Adrenal gland (tissue), 12 donors: ENCODE data around the gene CYSRT1. TPM values are rescaled to one million over a fixed set of nuclear protein-coding genes. Genes with fewer than 3 reads are reported as not detected.

Experiments used
- DNase-seq, 7 donors: peaks; one replicate each; pipeline ENCODE4 v3.0.0-alpha.2; 2019 to 2020
- H3K27ac ChIP-seq, 5 donors: fragments of 200-600 bp; sonication (generic) in 4 of 5; 1 replicate in 3 of 5; 2 replicates in 2 of 5; pipeline versions ENCODE4 v1.5.1 to v1.8.0; 2016 to 2020; ENCODE audit warnings: mild to moderate bottlenecking in 1 of 5
- H3K27me3 ChIP-seq: fragments of 200-600 bp; 2 replicates; pipeline ENCODE4 v1.8.0; 2021
- H3K36me3 ChIP-seq, 2 donors: fragments of 200-600 bp; replicated peaks in 1 of 2; 1 replicate in 1 of 2; 2 replicates in 1 of 2; pipeline versions ENCODE4 v1.5.1 to v1.8.0; 2018 to 2022
- H3K4me1 ChIP-seq, 2 donors: fragments of 200-600 bp; replicated peaks in 1 of 2; 1 replicate in 1 of 2; 2 replicates in 1 of 2; pipeline versions ENCODE4 v1.5.1 to v1.8.0; 2018 to 2021
- H3K4me3 ChIP-seq, 4 donors: fragments of 200-600 bp; sonication (generic) in 3 of 4; one replicate each; pipeline ENCODE4 v1.5.1; 2016 to 2018
- H3K9me3 ChIP-seq, 3 donors: fragments of 200-600 bp; sonication (generic) in 1 of 3; replicated peaks in 1 of 3; 1 replicate in 2 of 3; 2 replicates in 1 of 3; pipeline versions ENCODE4 v1.5.1 to v1.8.0; 2016 to 2021
- POLR2A ChIP-seq, 2 donors: fragments of 450-650 bp; IDR thresholded peaks; one replicate each; pipeline ENCODE4 v1.6.1; 2017; ENCODE audit warnings: antibody characterized with exemption in 2 of 2, mild to moderate bottlenecking in 2 of 2, moderate library complexity in 1 of 2
- WGBS, 4 donors: extraction: QIAGEN DNeasy Blood & Tissue Kit in 2 of 4; methylation state at CpG; one replicate each; pipeline versions ENCODE4 v1.1.5 to v1.1.7; 2013 to 2017; 5-methylcytosine and 5-hydroxymethylcytosine counted together
- intact Hi-C, 2 donors: fragments of 100-400 bp; cut with DNase I; formaldehyde crosslinking; loops; one replicate each; pipeline versions ENCODE4 v1.14.1 to v1.15.0; 2022 to 2023
- polyA plus RNA-seq, 3 donors: library from polyadenylated mRNA; stranded (reverse); fragments of 200-250 nt in 2 of 3; fragments of 350-450 nt in 1 of 3; fragmentation: Illumina TruSeq in 1 of 3; extraction: RNeasy Lipid Tissue Mini Kit (QIAGEN cat#74804) in 1 of 3; gene quantifications; one replicate each; pipeline ENCODE4 v1.2.3, GENCODE V29; 2013 to 2014
- total RNA-seq, 9 donors: library from RNA; depleted of rRNA in 4 of 9; stranded (reverse); fragments of >200 nt in 4 of 9; fragments of 120-200 nt in 1 of 9; fragmentation: NEBNext Ultra II Directional in 1 of 9; extraction: Animal tissue kit (Norgen Biotek cat#: 25700) in 1 of 9; gene quantifications; one replicate each; pipeline versions ENCODE4 v1.1.0 to v1.2.4, GENCODE V29; 2013 to 2023
- TF ChIP-seq, protein P1 (sequence below), 6 experiments: fragments of 450-650 bp in 4 of 6; fragments of 200-600 bp in 2 of 6; sonication (generic) in 1 of 6; IDR thresholded peaks; 1 replicate in 5 of 6; 2 replicates in 1 of 6; pipeline versions ENCODE4 v1.5.1 to v1.8.0; 2016 to 2021; ENCODE audit warnings: antibody characterized with exemption in 6 of 6, mild to moderate bottlenecking in 2 of 6, moderate library complexity in 1 of 6
- donor health status: healthy with polysubstance abuse.
- donor health status: Bipolar disorder and iron deficiency.
- donor health status: DM: yes; HTN: yes; CAD: no.
- donor health status: DM: no; HTN: no; CAD: no.
- donor health status: DM: no; HTN: no; CAD: no.
- donor health status: DM: yes; HTN: yes; CAD: no.

CYSRT1 gene
- total and polyA plus RNA-seq, 12 donors, result 0.56 to 4.6 (median 1.7) TPM; not detected in 1

DNA sequence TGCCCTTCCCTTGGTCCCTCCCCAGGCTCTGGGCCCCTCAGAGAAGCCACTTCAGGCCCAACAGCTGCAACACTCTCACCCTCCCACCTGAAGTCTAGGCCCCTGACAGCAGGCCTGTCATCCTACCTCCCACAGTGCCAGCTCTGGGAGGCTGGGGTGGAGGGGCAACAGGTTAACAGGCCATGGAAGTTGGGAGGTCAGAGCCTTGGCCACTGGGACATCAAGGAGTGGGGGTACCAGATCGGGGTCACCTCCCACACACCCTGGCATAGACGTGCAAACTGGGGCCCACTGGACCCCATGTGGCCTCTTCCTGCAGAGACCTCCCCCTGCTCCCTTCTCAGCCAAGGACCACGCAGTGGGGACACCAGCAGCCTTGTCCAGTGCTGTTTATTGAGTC lies 33.7 kb upstream of the CYSRT1 start:
- H3K27ac ChIP-seq, result no peak overlapping the region
- 70 to 79% (median 79%) methylated on average over 2 to 3 of the region's 3 CpGs; no CpG with 5 or more reads in 1 of the 4 donors for WGBS, 4 donors

DNA sequence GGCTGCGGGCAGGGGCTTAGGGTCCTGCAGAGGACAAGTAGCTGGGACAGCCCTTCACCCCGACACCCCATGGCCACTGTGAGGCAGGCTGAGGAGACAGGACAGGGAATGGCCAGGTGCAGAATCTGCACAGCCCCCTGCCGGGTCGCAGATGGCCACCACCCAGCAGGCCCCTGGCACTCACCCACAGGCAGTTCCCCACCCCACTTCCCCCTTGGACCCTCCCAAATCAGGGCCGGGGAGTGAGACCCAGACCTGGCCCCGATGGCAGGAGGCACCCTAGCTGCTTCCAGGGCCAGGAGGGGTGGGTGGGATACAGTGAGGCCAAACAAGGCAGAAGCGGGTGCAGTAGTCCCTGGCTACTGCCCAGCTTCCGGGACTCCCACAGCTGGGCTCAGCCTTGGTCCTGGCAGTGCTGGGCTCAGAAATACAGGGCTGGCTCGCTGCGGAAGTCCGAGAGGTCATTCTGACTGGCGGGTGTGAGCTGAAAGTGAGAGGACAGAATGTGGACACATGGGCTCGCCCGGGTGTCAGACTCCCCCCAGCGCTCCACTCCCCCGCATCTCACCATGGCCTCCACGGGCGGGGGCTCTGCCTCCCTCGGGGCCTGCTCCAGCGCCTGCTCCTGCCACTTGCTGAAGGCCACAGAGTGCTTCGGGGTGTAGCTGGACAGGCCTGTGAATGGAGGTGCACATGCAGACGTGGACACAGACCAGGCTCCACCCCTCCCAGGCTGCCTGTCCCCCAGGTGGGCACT lies 33.1 kb upstream of the CYSRT1 start:
- no peaks in the 10 kb centered on the region for H3K27me3 ChIP-seq
- DNase-seq, result no peak
- peaks cover 19 to 24% of the 10 kb centered on the region in 2 donors for H3K4me1 ChIP-seq
- H3K27ac ChIP-seq, result no peak overlapping the region
- intact Hi-C loops, result no loop called here
- no peak for TF ChIP-seq POLR2A (IDR thresholded peaks at IDR 0.05)
- TF ChIP-seq, protein P1, sequence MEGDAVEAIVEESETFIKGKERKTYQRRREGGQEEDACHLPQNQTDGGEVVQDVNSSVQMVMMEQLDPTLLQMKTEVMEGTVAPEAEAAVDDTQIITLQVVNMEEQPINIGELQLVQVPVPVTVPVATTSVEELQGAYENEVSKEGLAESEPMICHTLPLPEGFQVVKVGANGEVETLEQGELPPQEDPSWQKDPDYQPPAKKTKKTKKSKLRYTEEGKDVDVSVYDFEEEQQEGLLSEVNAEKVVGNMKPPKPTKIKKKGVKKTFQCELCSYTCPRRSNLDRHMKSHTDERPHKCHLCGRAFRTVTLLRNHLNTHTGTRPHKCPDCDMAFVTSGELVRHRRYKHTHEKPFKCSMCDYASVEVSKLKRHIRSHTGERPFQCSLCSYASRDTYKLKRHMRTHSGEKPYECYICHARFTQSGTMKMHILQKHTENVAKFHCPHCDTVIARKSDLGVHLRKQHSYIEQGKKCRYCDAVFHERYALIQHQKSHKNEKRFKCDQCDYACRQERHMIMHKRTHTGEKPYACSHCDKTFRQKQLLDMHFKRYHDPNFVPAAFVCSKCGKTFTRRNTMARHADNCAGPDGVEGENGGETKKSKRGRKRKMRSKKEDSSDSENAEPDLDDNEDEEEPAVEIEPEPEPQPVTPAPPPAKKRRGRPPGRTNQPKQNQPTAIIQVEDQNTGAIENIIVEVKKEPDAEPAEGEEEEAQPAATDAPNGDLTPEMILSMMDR (IDR thresholded peaks at IDR 0.05), result no peak
- no peaks in the 10 kb centered on the region for H3K9me3 ChIP-seq
- no peak overlapping the region for H3K4me3 ChIP-seq
- peaks cover 0 to 24% of the 10 kb centered on the region in 2 donors for H3K36me3 ChIP-seq
- WGBS, 4 donors, result 83 to 91% (median 85%) methylated on average over 11 to 22 of the region's 22 CpGs

More for the DNA sequence above, 33.7 kb upstream of the CYSRT1 start:
- H3K27me3 ChIP-seq, result no peaks in the 10 kb centered on the region
- peaks cover 0 to 24% of the 10 kb centered on the region in 2 donors for H3K36me3 ChIP-seq
- intact Hi-C loops, result no loop called here
- TF ChIP-seq, protein P1 (IDR thresholded peaks at IDR 0.05), result no peak
- no peak for TF ChIP-seq POLR2A (IDR thresholded peaks at IDR 0.05)
- H3K4me3 ChIP-seq, result no peak overlapping the region
- peaks cover 20 to 31% of the 10 kb centered on the region in 2 donors for H3K4me1 ChIP-seq
- DNase-seq, result no peak
- H3K9me3 ChIP-seq, result no peaks in the 10 kb centered on the region

DNA sequence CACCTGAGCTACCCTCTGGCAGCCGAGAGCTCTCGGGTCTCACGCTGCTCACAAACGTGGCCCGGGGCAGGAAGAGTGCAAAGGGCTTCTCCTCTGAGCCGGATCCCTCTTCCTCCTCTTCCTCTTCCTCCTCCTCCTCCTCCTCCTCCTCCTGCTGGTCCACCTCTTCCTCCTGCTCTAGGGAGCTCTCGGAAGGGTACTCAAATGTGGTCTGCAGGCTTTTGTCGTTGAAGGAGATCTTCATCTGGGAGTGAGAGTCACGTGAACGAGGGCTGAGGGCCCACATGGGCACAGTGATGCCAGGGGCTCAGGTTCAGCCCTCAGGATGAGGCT lies 32.6 kb upstream of the CYSRT1 start:
- Histone ChIP-seq H3K36me3 (peaks cover 0 to 24% of the 10 kb centered on the region in 2 donors), H3K27me3 (no peaks in the 10 kb centered on the region), H3K9me3 (no peaks in the 10 kb centered on the region), H3K27ac (no peak overlapping the region), H3K4me1 (peaks cover 14 to 20% of the 10 kb centered on the region in 2 donors), H3K4me3 (no peak overlapping the region)
- DNase-seq, result no peak
- 86 to 90% (median 86%) methylated on average over 10 of the region's 10 CpGs for WGBS, 4 donors
- intact Hi-C loops, result no loop called here
- no peak for TF ChIP-seq POLR2A (IDR thresholded peaks at IDR 0.05)
- TF ChIP-seq, protein P1 (IDR thresholded peaks at IDR 0.05), result no peak

DNA sequence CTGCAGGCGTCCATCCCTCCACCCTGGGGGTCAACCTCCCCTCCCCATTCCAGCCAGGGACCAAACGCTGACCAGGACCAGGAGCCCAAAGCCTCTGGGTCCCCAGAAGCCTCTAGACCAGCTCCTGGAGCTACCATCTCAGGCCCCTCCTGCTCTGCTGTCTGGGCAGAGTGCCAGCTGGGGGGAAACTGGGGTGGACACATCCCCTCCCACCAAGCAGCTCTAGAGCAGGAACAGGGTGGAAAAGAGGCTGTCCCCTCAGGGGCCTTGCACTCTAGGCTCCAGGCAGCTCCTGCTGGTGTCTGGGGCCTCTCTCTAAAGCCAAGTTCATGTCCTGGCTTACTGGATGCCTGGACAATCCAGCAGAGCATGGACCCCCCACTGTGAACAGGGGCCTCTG lies 32.1 kb upstream of the CYSRT1 start:
- no peak overlapping the region for H3K4me3 ChIP-seq
- peaks cover 11 to 20% of the 10 kb centered on the region in 2 donors for H3K4me1 ChIP-seq
- intact Hi-C loops, result no loop called here
- H3K27ac ChIP-seq, result no peak overlapping the region
- H3K9me3 ChIP-seq, result no peaks in the 10 kb centered on the region
- no peak for TF ChIP-seq POLR2A (IDR thresholded peaks at IDR 0.05)
- TF ChIP-seq, protein P1 (IDR thresholded peaks at IDR 0.05), result no peak
- WGBS, 4 donors, result 84% methylated on average over 2 of the region's 2 CpGs; no CpG with 5 or more reads in 2 of the 4 donors
- H3K36me3 ChIP-seq, result peaks cover 0 to 24% of the 10 kb centered on the region in 2 donors
- no peak for DNase-seq
- no peaks in the 10 kb centered on the region for H3K27me3 ChIP-seq
